Uterus (tissue), 4 donors: ENCODE measurements around the gene PRR5L. TPM values are rescaled to one million over a fixed set of nuclear protein-coding genes. Genes with fewer than 3 reads are reported as not detected.

Experiments used
- DNase-seq, 2 donors: peaks; one replicate each; pipeline ENCODE4 v3.0.0-alpha.2; 2019 to 2020
- H3K27ac ChIP-seq, 2 donors: fragments of 200-600 bp; sonication (generic); 1 replicate in 1 of 2; 2 replicates in 1 of 2; pipeline ENCODE4 v1.5.1; 2016 to 2018
- H3K27me3 ChIP-seq, 2 donors: fragments of 200-600 bp; sonication (generic); one replicate each; pipeline ENCODE4 v1.5.1; 2018 to 2019; ENCODE audit warnings: control low read depth in 1 of 2
- H3K36me3 ChIP-seq, 2 donors: fragments of 200-600 bp; sonication (generic); one replicate each; pipeline ENCODE4 v1.5.1; 2019; ENCODE audit warnings: control low read depth in 1 of 2
- H3K4me1 ChIP-seq, 2 donors: fragments of 200-600 bp; sonication (generic); one replicate each; pipeline ENCODE4 v1.5.1; 2018 to 2019; ENCODE audit warnings: control low read depth in 1 of 2
- H3K4me3 ChIP-seq, 2 donors: fragments of 200-600 bp; sonication (generic); 1 replicate in 1 of 2; 2 replicates in 1 of 2; pipeline ENCODE4 v1.5.1; 2018 to 2019; ENCODE audit warnings: mild to moderate bottlenecking in 1 of 2
- H3K9me3 ChIP-seq, 2 donors: fragments of 200-600 bp; sonication (generic); one replicate each; pipeline ENCODE4 v1.5.1; 2019; ENCODE audit warnings: control low read depth in 1 of 2
- POLR2A ChIP-seq, 2 donors: fragments of 450-650 bp; IDR thresholded peaks; one replicate each; pipeline ENCODE4 v1.6.1; 2016; ENCODE audit warnings: antibody characterized with exemption in 2 of 2, mild to moderate bottlenecking in 1 of 2, moderate library complexity in 1 of 2
- intact Hi-C: fragments of 100-400 bp; cut with DNase I; formaldehyde crosslinking; loops from one replicate; pipeline ENCODE4 v1.15.1; 2023; ENCODE audit warnings: low total_unique reads
- total RNA-seq, 4 donors: library from RNA; depleted of rRNA in 3 of 4; stranded (reverse); fragments of >200 nt in 3 of 4; gene quantifications; one replicate each; pipeline versions ENCODE4 v1.1.0 to v1.2.4, GENCODE V29; 2014 to 2023
- TF ChIP-seq, protein P1 (sequence below), 4 experiments: fragments of 200-600 bp in 2 of 4; fragments of 450-650 bp in 2 of 4; sonication (generic) in 2 of 4; IDR thresholded peaks; one replicate each; pipeline ENCODE4 v1.5.1; 2016 to 2019; ENCODE audit warnings: antibody characterized with exemption in 4 of 4, mild to moderate bottlenecking in 2 of 4, moderate library complexity in 1 of 4
- donor health status: DM: yes; HTN: yes; CAD: no.

The PRR5L gene
- total RNA-seq, 4 donors from 2014 or later: 7.7 to 62.1 (median 27.8) TPM

DNA sequence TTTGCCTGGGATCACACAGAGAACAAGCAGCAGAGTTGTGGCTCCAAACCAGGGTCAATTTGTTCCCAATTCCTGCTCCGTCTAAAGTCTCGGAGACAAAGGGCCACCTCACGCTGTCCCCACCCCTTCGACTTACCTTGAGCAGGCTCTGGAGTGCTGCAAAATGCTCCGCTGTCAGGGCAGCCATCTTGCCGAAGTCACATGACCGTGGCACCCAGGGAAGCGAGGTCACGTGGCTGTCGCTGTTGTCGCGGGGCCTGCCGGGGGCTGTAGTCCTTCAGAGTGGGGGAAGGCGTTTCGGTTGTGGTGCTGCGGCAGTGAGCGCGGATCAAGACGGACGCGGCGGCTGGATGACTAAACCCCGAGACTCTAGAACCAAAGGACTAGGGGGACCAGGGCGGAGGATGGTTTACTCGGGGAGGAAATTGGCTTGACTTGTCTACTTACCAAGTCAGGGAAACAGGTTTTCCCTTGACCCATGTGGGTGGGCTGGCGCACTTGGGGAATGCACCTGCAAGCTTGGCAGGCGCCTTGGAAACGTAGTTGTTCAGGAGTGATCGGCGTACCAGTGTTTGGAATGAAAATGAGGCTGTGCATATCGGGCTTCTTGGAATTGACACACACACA is 6.7 kb upstream of the PRR5L start, which contains the start of gene COMMD9:
Gene COMMD9, minus strand, starts transcription at position 199 of the 627 bp plus-strand sequence. Its CDS starts 12 bp downstream, at position 187.
- peaks cover 0 to 3% of the 10 kb centered on the region in 2 donors for H3K4me1 ChIP-seq
- H3K4me3 ChIP-seq: peak within 1 kb of the TSS; percentile 55 to 62
- intact Hi-C loops: no loop called here
- no peaks in the 10 kb centered on the region for H3K36me3 ChIP-seq
- H3K27me3 ChIP-seq: no peaks in the 10 kb centered on the region
- peak; percentile 91 to 93 for DNase-seq
- H3K27ac ChIP-seq: peak within 1 kb of the TSS; percentile 24 to 30
- H3K9me3 ChIP-seq: no peaks in the 10 kb centered on the region
- peak in 1 of 2 donors; percentile 47 for TF ChIP-seq POLR2A (IDR thresholded peaks at IDR 0.05)
- TF ChIP-seq, protein P1, sequence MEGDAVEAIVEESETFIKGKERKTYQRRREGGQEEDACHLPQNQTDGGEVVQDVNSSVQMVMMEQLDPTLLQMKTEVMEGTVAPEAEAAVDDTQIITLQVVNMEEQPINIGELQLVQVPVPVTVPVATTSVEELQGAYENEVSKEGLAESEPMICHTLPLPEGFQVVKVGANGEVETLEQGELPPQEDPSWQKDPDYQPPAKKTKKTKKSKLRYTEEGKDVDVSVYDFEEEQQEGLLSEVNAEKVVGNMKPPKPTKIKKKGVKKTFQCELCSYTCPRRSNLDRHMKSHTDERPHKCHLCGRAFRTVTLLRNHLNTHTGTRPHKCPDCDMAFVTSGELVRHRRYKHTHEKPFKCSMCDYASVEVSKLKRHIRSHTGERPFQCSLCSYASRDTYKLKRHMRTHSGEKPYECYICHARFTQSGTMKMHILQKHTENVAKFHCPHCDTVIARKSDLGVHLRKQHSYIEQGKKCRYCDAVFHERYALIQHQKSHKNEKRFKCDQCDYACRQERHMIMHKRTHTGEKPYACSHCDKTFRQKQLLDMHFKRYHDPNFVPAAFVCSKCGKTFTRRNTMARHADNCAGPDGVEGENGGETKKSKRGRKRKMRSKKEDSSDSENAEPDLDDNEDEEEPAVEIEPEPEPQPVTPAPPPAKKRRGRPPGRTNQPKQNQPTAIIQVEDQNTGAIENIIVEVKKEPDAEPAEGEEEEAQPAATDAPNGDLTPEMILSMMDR (IDR thresholded peaks at IDR 0.05): peak in 1 of 4 experiments; percentile 30

DNA sequence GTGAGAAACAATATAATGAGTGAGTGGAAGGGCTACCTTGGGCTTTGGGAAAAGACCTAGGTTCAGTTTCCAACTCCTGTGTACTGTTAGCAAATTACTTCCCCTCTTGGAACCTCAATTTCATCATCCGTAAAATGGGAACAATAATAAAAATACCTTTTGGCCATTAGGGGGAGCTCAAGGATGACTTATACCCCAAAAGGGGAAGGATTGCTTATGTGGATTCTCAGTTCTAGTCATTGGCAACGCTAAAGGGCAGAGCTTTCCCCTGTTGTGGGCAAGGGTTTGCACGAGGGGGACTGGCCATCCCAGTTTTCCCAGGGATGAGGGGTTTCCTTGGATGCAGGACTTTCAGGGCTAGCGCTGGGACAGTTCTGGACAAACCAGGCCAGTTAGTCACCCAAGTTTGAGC is 3.8 kb upstream of the PRR5L start:
- intact Hi-C loops: no loop called here
- no peak for DNase-seq
- Histone ChIP-seq H3K4me3 (no peak overlapping the region), H3K36me3 (no peaks in the 10 kb centered on the region), H3K27me3 (no peaks in the 10 kb centered on the region), H3K27ac (no peak overlapping the region), H3K4me1 (peaks cover 0 to 3% of the 10 kb centered on the region in 2 donors), H3K9me3 (no peaks in the 10 kb centered on the region)
- no peak for TF ChIP-seq POLR2A (IDR thresholded peaks at IDR 0.05)
- TF ChIP-seq, protein P1 (IDR thresholded peaks at IDR 0.05): peak; percentile 14 to 52 (median 33)

DNA sequence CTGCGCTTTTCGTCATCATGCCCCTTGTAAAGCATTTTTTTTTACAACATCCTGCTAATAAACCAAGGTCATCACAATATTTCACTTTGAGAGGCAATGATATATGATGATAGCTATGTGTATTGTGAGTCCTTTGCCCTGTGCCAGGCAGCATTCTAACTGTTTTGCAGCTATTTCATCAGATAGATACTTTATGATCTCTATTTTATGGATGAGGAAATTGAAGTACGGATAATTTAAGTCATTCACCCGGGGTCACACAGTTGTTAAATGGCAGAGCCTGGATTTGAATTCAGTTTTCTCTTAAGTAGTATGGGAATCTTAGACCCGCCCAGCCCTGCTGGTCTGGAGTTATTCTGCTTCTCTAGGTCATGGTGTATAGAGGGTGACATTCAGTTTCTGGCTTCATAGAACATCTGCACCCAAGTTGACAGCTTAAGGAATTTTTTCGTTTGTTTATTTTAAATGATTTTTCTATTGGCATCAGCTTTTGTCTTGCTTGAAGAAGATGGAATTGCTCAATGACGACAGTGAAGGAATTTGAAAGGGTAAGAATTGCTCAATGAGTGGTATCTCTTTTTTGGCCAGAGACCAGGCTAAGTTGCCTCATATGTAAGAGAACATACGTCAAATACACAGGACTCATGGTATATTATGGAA is 926 bp downstream of the PRR5L start:
- no peak for TF ChIP-seq POLR2A (IDR thresholded peaks at IDR 0.05)
- TF ChIP-seq, protein P1 (IDR thresholded peaks at IDR 0.05): no peak
- intact Hi-C loops: no loop called here
- Histone ChIP-seq H3K27ac (no peak overlapping the region), H3K9me3 (no peaks in the 10 kb centered on the region), H3K4me3 (no peak overlapping the region), H3K27me3 (no peaks in the 10 kb centered on the region), H3K4me1 (no peaks in the 10 kb centered on the region), H3K36me3 (no peaks in the 10 kb centered on the region)
- no peak for DNase-seq

DNA sequence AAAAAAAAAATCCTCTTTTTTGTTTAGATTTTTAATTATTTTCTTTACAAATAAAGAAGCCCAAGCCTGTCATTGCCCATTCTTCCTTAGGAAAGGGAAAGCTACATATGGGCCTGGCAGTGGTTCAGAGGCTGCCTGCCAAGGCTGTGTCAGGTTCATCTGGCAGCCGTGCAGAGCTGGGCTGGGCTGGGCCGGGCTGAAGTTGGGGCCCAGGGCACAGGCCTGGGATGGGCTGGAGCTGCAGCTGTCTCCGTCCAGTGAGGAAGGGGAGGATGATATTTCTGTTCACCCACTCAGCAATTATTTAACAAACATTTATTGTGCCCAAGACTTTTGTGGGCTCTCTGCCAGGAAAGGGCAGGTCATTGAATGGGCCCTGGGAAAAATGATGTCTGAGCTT is 4.6 kb downstream of the PRR5L start:
- TF ChIP-seq, protein P1 (IDR thresholded peaks at IDR 0.05): no peak
- TF ChIP-seq POLR2A (IDR thresholded peaks at IDR 0.05): no peak
- peak; percentile 20 to 28 for DNase-seq
- Histone ChIP-seq H3K27me3 (no peaks in the 10 kb centered on the region), H3K4me1 (no peaks in the 10 kb centered on the region), H3K4me3 (no peak overlapping the region), H3K36me3 (no peaks in the 10 kb centered on the region), H3K27ac (no peak overlapping the region), H3K9me3 (no peaks in the 10 kb centered on the region)
- intact Hi-C loops: no loop called here

DNA sequence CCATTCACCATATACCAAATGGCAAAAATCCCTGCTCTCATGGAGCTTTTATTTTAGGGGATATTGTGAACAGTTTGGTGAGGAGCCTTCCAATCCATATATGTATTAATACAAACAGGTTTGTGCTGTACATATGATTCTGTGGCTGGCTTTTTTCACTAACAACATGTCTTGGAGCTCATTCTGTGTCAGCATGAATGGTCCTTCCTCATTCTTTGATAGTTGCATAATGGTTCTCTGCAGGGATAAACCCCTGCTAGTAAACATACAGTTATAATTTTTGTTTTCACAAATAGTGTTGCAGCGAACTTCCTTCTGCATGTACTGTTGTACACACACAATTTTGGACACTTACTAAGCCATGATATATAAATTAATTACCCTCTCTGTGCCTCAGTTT is 8.3 kb downstream of the PRR5L start:
- no peaks in the 10 kb centered on the region for H3K36me3 ChIP-seq
- H3K4me1 ChIP-seq: no peaks in the 10 kb centered on the region
- no peak overlapping the region for H3K4me3 ChIP-seq
- TF ChIP-seq, protein P1 (IDR thresholded peaks at IDR 0.05): no peak
- H3K27ac ChIP-seq: no peak overlapping the region
- intact Hi-C loops: no loop called here
- H3K27me3 ChIP-seq: no peaks in the 10 kb centered on the region
- H3K9me3 ChIP-seq: no peaks in the 10 kb centered on the region
- no peak for DNase-seq
